HepG2 (cell line): ENCODE results near the gene ZNF3. TPM values are rescaled to one million over a fixed set of nuclear protein-coding genes. Genes with fewer than 3 reads are reported as not detected.

Source experiments
- CBX1 ChIP-seq: IDR thresholded peaks from one replicate; pipeline ENCODE4 v1.6.1; 2016; ENCODE audit warnings: antibody characterized with exemption, low read depth
- NCOA2 ChIP-seq: sonication (generic); formaldehyde crosslinking; IDR thresholded peaks from 2 replicates; pipeline ENCODE4 v1.8.0; 2022; ENCODE audit warnings: inconsistent platforms
- PATZ1 ChIP-seq: sonication (generic); formaldehyde crosslinking; IDR thresholded peaks from 2 replicates; pipeline ENCODE4 v1.4.0; 2020; ENCODE audit warnings: missing genetic modification reagents
- POLR2AphosphoS5 ChIP-seq: IDR thresholded peaks from 2 replicates; pipeline ENCODE4 v1.6.1; 2012; ENCODE audit warnings: low read depth, low read length
- SIN3A ChIP-seq: IDR thresholded peaks from 2 replicates; pipeline ENCODE4 v1.6.1; 2011; ENCODE audit warnings: low read depth, mild to moderate bottlenecking, control low read depth, low read length, borderline replicate concordance
- SMARCE1 ChIP-seq: fragments of 450-650 bp; IDR thresholded peaks from 2 replicates; pipeline ENCODE4 v1.6.1; 2017; ENCODE audit warnings: borderline replicate concordance
- SP5 ChIP-seq: IDR thresholded peaks from 2 replicates; pipeline ENCODE4 v1.6.1; 2016; ENCODE audit warnings: low read depth, borderline replicate concordance
- TAF1 ChIP-seq: sonication (generic); formaldehyde crosslinking; IDR thresholded peaks from 2 replicates; pipeline ENCODE4 v1.4.0; 2020; ENCODE audit warnings: missing genetic modification reagents
- TAF15 ChIP-seq: fragments of 200-400 bp; formaldehyde crosslinking; IDR thresholded peaks from one replicate; pipeline ENCODE4 v1.6.1; 2018; ENCODE audit warnings: mild to moderate bottlenecking, low read depth, low read length; ENCODE audit not compliant: poor library complexity, severe bottlenecking
- TCF7 ChIP-seq: sonication (generic); IDR thresholded peaks from 2 replicates; pipeline ENCODE4 v1.6.1; 2016; ENCODE audit warnings: antibody characterized with exemption, low read depth
- U2AF2 ChIP-seq: fragments of 200-400 bp; formaldehyde crosslinking; IDR thresholded peaks from 2 replicates; pipeline ENCODE4 v1.6.1; 2017; ENCODE audit warnings: low read depth, mild to moderate bottlenecking, low read length
- YY1 ChIP-seq: IDR thresholded peaks from 2 replicates; pipeline ENCODE4 v1.6.1; 2011; ENCODE audit warnings: low read length, low read depth, moderate library complexity, mild to moderate bottlenecking; ENCODE audit not compliant: insufficient read depth, insufficient replicate concordance
- ZBTB21 ChIP-seq: sonication (generic); formaldehyde crosslinking; IDR thresholded peaks from 2 replicates; pipeline ENCODE4 v1.4.0; 2020; ENCODE audit warnings: missing genetic modification reagents
- ZBTB39 ChIP-seq: sonication (generic); formaldehyde crosslinking; IDR thresholded peaks from 2 replicates; pipeline ENCODE4 v1.5.0; 2020; ENCODE audit warnings: missing genetic modification reagents
- ZNF274 ChIP-seq: sonication (generic); formaldehyde crosslinking; IDR thresholded peaks from 2 replicates; pipeline ENCODE4 v1.5.1; 2020; ENCODE audit warnings: mild to moderate bottlenecking, missing genetic modification reagents
- ZNF282 ChIP-seq: fragments of 450-650 bp; IDR thresholded peaks from 2 replicates; pipeline ENCODE4 v1.6.1; 2018; ENCODE audit not compliant: partially characterized antibody
- polyA plus RNA-seq, 8 experiments: library from polyadenylated mRNA; depleted of rRNA in 3 of 8; stranded (reverse) in 7 of 8; unstranded in 1 of 8; fragments of >200 nt; fragmentation: Illumina TruSeq in 4 of 8; extraction: Trizol in 4 of 8; gene quantifications; 2 replicates each; pipeline versions ENCODE4 v1.2.1 to v1.2.3, GENCODE V29; 2011 to 2016; ENCODE audit warnings: low read depth in 4 of 8, missing spikeins in 1 of 8, mixed read lengths in 1 of 8; ENCODE audit not compliant: insufficient read depth in 1 of 8
- total RNA-seq, 5 experiments: library from RNA; depleted of rRNA; stranded (reverse); fragments of >200 nt; fragmentation: Illumina TruSeq; extraction: Trizol; gene quantifications; 2 replicates each; pipeline ENCODE4 v1.2.3, GENCODE V29; 2016; ENCODE audit warnings: low read depth in 1 of 5
- TF ChIP-seq, protein P1 (sequence below), 2 experiments: IDR thresholded peaks; 2 replicates each; pipeline ENCODE4 v1.6.1; 2011 to 2012; ENCODE audit warnings: low read length in 2 of 2, borderline replicate concordance in 1 of 2, low read depth in 1 of 2, mild to moderate bottlenecking in 1 of 2, moderate library complexity in 1 of 2
- TF ChIP-seq, protein P2 (sequence below): sonication (generic); formaldehyde crosslinking; IDR thresholded peaks from 2 replicates; pipeline ENCODE4 v1.4.0; 2020; ENCODE audit warnings: missing genetic modification reagents

ZNF3 gene
- total and polyA plus RNA-seq, 2 of the 13 experiments (the other 11 are each of a cell fraction or from before 2014, with no cell fraction given), result 33.7 to 56.9 TPM

GRCh38 chr7:100119072-100119969 is 37.8 kb upstream of the ZNF3 start, which contains the start of the genes CNPY4 and TAF6 (continued):
- TF ChIP-seq, protein P1, sequence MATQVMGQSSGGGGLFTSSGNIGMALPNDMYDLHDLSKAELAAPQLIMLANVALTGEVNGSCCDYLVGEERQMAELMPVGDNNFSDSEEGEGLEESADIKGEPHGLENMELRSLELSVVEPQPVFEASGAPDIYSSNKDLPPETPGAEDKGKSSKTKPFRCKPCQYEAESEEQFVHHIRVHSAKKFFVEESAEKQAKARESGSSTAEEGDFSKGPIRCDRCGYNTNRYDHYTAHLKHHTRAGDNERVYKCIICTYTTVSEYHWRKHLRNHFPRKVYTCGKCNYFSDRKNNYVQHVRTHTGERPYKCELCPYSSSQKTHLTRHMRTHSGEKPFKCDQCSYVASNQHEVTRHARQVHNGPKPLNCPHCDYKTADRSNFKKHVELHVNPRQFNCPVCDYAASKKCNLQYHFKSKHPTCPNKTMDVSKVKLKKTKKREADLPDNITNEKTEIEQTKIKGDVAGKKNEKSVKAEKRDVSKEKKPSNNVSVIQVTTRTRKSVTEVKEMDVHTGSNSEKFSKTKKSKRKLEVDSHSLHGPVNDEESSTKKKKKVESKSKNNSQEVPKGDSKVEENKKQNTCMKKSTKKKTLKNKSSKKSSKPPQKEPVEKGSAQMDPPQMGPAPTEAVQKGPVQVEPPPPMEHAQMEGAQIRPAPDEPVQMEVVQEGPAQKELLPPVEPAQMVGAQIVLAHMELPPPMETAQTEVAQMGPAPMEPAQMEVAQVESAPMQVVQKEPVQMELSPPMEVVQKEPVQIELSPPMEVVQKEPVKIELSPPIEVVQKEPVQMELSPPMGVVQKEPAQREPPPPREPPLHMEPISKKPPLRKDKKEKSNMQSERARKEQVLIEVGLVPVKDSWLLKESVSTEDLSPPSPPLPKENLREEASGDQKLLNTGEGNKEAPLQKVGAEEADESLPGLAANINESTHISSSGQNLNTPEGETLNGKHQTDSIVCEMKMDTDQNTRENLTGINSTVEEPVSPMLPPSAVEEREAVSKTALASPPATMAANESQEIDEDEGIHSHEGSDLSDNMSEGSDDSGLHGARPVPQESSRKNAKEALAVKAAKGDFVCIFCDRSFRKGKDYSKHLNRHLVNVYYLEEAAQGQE (IDR thresholded peaks at IDR 0.05; ENCODE audit: borderline replicate concordance in 1 of 2, low read depth in 1 of 2, low read length in 2 of 2), result peak in 1 of 2 experiments; percentile 81; a peak in 2 of 4 replicates
- TF ChIP-seq, protein P2, sequence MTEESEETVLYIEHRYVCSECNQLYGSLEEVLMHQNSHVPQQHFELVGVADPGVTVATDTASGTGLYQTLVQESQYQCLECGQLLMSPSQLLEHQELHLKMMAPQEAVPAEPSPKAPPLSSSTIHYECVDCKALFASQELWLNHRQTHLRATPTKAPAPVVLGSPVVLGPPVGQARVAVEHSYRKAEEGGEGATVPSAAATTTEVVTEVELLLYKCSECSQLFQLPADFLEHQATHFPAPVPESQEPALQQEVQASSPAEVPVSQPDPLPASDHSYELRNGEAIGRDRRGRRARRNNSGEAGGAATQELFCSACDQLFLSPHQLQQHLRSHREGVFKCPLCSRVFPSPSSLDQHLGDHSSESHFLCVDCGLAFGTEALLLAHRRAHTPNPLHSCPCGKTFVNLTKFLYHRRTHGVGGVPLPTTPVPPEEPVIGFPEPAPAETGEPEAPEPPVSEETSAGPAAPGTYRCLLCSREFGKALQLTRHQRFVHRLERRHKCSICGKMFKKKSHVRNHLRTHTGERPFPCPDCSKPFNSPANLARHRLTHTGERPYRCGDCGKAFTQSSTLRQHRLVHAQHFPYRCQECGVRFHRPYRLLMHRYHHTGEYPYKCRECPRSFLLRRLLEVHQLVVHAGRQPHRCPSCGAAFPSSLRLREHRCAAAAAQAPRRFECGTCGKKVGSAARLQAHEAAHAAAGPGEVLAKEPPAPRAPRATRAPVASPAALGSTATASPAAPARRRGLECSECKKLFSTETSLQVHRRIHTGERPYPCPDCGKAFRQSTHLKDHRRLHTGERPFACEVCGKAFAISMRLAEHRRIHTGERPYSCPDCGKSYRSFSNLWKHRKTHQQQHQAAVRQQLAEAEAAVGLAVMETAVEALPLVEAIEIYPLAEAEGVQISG (CRISPR knock-in tag), result peak; percentile 73
- TF ChIP-seq SMARCE1 (no peak), ZNF282 (no peak), NCOA2 (CRISPR knock-in tag) (peak; percentile 32; the same call in 1 of the 2 replicates), CBX1 (no peak), SIN3A (peak; percentile 85), SP5 (peak; percentile 42; the same call in 1 of the 2 replicates), POLR2AphosphoS5 (peak; percentile 72), ZBTB39 (no peak), ZNF274 (CRISPR knock-in tag) (no peak), TAF15 (no peak), TAF1 (peak; percentile 99), PATZ1 (CRISPR knock-in tag) (peak; percentile 61), YY1 (peak; percentile 98), TCF7 (no peak), U2AF2 (peak; percentile 90; the same call in 1 of the 2 replicates), ZBTB21 (0 out of 2 replicates have a peak, but pooled peaks have one; percentile 29)
